ENCODE measurements around the gene TGFBR3.
"Not testable (repeated sequence)": the region's sequence is repeated elsewhere in the genome, so short reads cannot be mapped to it uniquely, and the experiment has no call there.

DNA sequence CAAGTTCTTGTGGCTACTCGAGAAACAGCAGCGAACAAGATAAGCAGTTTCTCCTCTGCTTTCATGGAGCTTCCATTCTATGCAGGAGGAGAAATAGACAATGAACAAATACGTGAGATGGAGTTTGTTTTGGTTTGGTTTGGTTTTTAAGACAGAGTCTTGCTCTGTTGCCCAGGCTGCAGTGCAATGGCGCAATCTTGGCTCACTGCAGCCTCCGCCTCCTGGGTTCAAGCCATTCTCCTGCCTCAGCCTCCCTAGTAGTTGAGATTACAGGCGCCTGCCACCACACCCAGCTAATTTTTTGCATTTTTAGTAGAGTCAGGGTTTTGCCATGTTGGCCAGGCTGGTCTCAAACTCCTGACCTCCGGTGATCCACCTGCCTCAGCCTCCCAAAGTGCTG, 51.4 kb downstream of the TGFBR3 start:
- TF ChIP-seq CTCF, EP300 (IDR thresholded peaks at IDR 0.05): not testable (repeated sequence)
